ENCODE measurements around the gene SYNJ1. TPM values are rescaled to one million over a fixed set of nuclear protein-coding genes. Genes with fewer than 3 reads are reported as not detected.

Gene SYNJ1
- total RNA-seq, 1 donor from 2014 or later = 6.7 TPM

DNA sequence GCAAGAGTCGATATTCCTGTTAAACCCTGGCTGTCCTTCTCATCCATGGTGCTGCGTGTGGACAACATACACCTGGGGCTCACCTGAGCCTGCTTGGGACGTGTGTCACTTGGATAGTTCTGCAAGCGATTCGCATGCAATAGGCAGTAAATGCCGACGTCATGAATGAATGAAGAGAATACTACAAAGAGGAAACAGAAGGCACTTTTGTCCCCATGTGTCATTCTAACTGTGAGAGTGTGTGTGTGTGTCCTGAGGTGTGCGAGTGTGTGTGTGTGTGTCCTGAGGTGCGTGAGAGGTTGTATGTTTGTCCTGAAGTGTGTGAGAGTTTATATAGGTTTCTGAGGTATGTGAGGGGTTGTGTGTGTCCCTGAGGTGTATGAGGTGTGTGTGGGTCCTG is 141.8 kb downstream of the SYNJ1 start:
- no peak for ATAC-seq
- no peak for DNase-seq (ENCODE audit: low spot score)

DNA sequence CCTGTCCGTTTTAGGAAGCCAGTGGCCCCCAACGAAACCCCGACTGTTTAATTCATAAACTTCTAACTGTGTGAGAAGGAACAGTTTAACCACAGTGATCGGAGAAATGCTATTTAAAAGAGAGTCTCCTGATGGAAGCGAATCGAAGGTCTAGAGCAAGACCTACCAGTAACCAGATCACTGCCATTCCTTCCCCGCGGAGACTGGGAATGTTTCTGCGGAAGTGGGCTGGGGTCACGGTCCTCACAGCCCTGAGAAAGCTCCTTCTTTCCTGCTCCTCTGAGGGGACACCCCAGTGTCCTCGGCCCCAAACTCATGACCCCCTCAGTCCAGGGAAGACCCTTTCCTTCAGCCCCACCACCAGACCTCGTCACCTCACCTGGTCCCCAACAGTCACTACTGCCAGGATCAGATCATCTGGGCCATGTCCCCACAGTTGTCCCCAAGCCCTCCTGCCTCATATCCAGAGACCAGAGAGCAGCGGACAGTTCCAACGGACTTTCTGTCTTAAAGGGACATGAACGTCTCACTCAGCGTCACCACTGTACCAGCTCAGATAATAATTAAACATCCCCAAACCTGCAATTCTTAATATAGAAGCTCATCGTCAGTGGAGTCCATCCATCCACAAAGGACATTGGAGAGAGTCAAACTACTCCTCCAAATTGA is 142.6 kb downstream of the SYNJ1 start, which contains the start of gene TCP10L:
TSS of gene TCP10L (minus strand) at position 482 of the 669 bp plus-strand sequence. CDS start 1,219 bp downstream, outside the sequence.
- no peak for DNase-seq (ENCODE audit: low spot score)
- ATAC-seq = peak; percentile 86

- peak; percentile 6 for ATAC-seq
- no peak for DNase-seq (ENCODE audit: low spot score)
Observed at GRCh38 chr21:32584472-32584871, 143.3 kb downstream of the SYNJ1 start.

DNA sequence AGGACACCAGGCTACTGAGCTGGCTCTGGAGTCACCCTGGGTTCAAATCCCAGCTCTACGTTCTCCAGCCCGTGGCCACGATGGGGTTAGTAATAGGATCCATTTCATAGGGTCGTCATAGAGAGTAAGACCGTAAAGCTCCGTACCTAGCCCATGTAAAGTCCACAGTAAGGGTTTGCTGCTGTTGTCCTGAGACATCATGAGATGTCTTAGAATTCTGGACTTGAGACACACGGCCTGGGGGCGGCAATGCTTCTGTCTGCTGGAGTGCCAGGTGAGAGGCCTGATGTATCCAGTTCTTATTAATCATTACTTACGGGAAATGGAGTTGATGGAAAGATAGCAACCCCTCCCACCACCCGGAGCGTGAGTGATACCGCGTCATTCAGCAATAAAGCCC is 146.1 kb downstream of the SYNJ1 start:
- DNase-seq (ENCODE audit: low spot score) = no peak
- no peak for ATAC-seq

- DNase-seq (ENCODE audit: low spot score) = no peak
Observed at GRCh38 chr21:32580949-32581348, 146.9 kb downstream of the SYNJ1 start.

More at GRCh38 chr21:32580949-32581348, 146.9 kb downstream of the SYNJ1 start:
- ATAC-seq = no peak

Other genes with a start within 250 kb of the SYNJ1 start
- gene TCP10L, start 142.5 kb downstream of the SYNJ1 start, total RNA-seq = 4.1 TPM
- gene CFAP298, start 115.6 kb downstream of the SYNJ1 start, total RNA-seq = 15.1 TPM
- gene PAXBP1, start 43.7 kb upstream of the SYNJ1 start, total RNA-seq = 13.6 TPM